Upper lobe of left lung (tissue), 4 donors: Measurements from ENCODE around the gene ZC3H7B.

Experiments
- EP300 ChIP-seq, 4 donors: sonication (generic); formaldehyde crosslinking; IDR thresholded peaks; one replicate each; pipeline ENCODE4 v1.5.1; 2017; ENCODE audit warnings: antibody characterized with exemption in 4 of 4, control low read depth in 2 of 4
- POLR2AphosphoS5 ChIP-seq, 2 donors: sonication (generic); formaldehyde crosslinking; IDR thresholded peaks; one replicate each; pipeline ENCODE4 v1.5.1; 2017; ENCODE audit warnings: antibody characterized with exemption in 2 of 2
- TF ChIP-seq, protein P1 (sequence below), 6 experiments: fragments of 450-650 bp in 4 of 6; fragments of 200-600 bp in 2 of 6; sonication (generic) in 2 of 6; IDR thresholded peaks; one replicate each; pipeline ENCODE4 v1.5.1; 2016 to 2019; ENCODE audit warnings: antibody characterized with exemption in 6 of 6

DNA sequence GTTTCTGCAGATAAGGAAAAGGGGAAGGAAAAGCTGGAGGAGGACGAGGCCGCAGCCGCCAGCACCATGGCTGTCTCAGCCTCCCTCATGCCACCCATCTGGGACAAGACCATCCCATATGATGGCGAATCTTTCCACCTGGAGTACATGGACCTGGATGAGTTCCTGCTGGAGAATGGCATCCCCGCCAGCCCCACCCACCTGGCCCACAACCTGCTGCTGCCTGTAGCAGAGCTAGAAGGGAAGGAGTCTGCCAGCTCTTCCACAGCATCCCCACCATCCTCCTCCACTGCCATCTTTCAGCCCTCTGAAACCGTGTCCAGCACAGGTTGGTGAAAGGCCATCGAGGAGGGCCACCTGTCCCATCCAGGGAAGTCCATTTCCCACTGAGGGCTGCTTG, 86.0 kb downstream of the ZC3H7B start:
- TF ChIP-seq, protein P1, sequence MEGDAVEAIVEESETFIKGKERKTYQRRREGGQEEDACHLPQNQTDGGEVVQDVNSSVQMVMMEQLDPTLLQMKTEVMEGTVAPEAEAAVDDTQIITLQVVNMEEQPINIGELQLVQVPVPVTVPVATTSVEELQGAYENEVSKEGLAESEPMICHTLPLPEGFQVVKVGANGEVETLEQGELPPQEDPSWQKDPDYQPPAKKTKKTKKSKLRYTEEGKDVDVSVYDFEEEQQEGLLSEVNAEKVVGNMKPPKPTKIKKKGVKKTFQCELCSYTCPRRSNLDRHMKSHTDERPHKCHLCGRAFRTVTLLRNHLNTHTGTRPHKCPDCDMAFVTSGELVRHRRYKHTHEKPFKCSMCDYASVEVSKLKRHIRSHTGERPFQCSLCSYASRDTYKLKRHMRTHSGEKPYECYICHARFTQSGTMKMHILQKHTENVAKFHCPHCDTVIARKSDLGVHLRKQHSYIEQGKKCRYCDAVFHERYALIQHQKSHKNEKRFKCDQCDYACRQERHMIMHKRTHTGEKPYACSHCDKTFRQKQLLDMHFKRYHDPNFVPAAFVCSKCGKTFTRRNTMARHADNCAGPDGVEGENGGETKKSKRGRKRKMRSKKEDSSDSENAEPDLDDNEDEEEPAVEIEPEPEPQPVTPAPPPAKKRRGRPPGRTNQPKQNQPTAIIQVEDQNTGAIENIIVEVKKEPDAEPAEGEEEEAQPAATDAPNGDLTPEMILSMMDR (IDR thresholded peaks at IDR 0.05) = no peak
- TF ChIP-seq POLR2AphosphoS5 (IDR thresholded peaks at IDR 0.05) = no peak
- TF ChIP-seq EP300 (IDR thresholded peaks at IDR 0.05) = no peak
